Gastroesophageal sphincter (tissue), 3 donors: Measurements from ENCODE around the gene PHRF1.
A peak's percentile ranks its signal among the peaks of the same experiment; 100 is the strongest.

ENCODE experiments used
- EP300 ChIP-seq: sonication (generic); formaldehyde crosslinking; IDR thresholded peaks from one replicate; pipeline ENCODE4 v1.6.1; 2017; ENCODE audit warnings: antibody characterized with exemption, mild to moderate bottlenecking
- POLR2A ChIP-seq, 2 donors: fragments of 450-650 bp; IDR thresholded peaks; one replicate each; pipeline ENCODE4 v1.6.1; 2017; ENCODE audit warnings: antibody characterized with exemption in 2 of 2, mild to moderate bottlenecking in 2 of 2, moderate library complexity in 1 of 2
- POLR2AphosphoS5 ChIP-seq: sonication (generic); formaldehyde crosslinking; IDR thresholded peaks from one replicate; pipeline ENCODE4 v1.6.1; 2017; ENCODE audit warnings: antibody characterized with exemption
- TF ChIP-seq, protein P1 (sequence below), 4 experiments: fragments of 200-600 bp in 2 of 4; fragments of 450-650 bp in 2 of 4; sonication (generic) in 1 of 4; IDR thresholded peaks; one replicate each; pipeline ENCODE4 v1.5.1; 2017 to 2019; ENCODE audit warnings: antibody characterized with exemption in 4 of 4, mild to moderate bottlenecking in 2 of 4, moderate library complexity in 2 of 4

DNA sequence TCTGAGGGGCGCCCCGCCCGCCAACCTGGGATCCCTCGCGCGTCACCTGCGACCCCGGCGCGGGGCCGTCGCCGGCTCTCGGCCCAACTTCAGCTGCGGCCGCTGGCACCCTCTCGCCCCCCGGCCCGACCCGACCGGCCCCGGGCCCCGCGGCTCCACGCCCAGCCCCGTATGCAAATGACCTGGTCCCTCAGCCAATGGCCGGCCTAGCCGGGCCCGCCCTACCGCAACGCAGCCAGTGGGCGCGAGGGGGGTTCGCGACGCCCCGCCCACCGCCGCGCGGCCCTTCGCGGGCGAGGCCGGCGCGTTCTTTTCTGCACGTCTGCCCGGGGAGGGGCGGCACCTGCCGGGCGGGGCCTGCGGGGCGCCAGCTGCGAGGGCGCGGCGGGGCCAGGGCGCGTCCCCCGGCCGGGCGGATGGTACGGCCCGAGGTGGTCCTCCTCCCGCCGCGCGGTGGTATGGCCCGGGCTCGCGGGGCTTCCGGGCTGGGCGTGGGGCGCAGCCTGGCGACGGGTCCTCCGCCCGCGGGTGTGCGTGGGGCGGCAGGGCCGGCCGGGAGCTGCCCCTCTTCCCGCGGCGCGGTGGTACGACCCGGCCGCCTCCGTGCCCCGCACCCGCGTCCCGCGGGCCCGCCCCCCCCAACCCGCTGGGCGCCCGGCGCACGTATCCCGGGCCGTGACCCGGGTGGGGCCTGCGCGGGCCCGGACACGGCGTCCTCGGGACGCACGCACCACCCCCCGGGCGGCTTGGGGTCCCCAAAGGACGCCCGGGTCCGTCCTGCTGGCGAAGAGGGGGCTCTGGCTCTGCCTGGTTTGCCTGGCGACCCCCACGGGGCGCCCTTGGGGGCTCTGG lies 7.7 kb upstream of the PHRF1 start:
- TF ChIP-seq, protein P1, sequence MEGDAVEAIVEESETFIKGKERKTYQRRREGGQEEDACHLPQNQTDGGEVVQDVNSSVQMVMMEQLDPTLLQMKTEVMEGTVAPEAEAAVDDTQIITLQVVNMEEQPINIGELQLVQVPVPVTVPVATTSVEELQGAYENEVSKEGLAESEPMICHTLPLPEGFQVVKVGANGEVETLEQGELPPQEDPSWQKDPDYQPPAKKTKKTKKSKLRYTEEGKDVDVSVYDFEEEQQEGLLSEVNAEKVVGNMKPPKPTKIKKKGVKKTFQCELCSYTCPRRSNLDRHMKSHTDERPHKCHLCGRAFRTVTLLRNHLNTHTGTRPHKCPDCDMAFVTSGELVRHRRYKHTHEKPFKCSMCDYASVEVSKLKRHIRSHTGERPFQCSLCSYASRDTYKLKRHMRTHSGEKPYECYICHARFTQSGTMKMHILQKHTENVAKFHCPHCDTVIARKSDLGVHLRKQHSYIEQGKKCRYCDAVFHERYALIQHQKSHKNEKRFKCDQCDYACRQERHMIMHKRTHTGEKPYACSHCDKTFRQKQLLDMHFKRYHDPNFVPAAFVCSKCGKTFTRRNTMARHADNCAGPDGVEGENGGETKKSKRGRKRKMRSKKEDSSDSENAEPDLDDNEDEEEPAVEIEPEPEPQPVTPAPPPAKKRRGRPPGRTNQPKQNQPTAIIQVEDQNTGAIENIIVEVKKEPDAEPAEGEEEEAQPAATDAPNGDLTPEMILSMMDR (IDR thresholded peaks at IDR 0.05): peak in 1 of 4 experiments; percentile 3
- TF ChIP-seq POLR2A (IDR thresholded peaks at IDR 0.05) (peak; percentile 57 to 76), POLR2AphosphoS5 (no peak), EP300 (no peak)
